Measurements from ENCODE around the gene NUP188. TPM values are rescaled to one million over a fixed set of nuclear protein-coding genes. Genes with fewer than 3 reads are reported as not detected.

NUP188 gene
- polyA plus RNA-seq, 1 donor (not counting 4 experiments of a cell fraction or from before 2014, with no cell fraction given): 31.1 TPM

DNA sequence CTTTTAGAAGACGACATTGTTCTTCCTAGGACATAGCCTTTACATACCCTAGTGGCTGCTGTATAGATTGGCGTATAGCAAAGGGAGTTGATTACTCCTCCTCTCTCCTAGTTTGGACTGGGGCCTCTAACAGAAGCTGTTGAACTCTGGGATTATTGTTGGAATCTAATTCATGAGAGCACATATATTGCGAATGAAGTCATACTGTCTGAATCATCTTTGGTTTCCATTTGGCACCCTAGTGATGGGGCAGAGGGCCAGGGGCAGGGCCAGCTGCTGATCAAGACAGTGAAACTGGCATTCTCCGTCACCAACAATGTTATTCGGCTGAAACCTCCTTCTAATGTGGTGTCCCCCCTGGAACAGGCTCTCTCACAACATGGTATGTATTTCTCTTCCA, 40.3 kb downstream of the NUP188 start:
- H3K4me1 ChIP-seq (ENCODE audit: control insufficient read depth, extremely low read depth, insufficient read depth, low read length): peaks cover 17% of the 10 kb centered on the region
- no peak overlapping the region for H2AFZ ChIP-seq (ENCODE audit: control insufficient read depth, low read length)
- peak; percentile 90 for FAIRE-seq
- H4K20me1 ChIP-seq (ENCODE audit: control insufficient read depth, extremely low read depth, insufficient read depth, low read length): no peaks in the 10 kb centered on the region
- dilution Hi-C loops (cut with MboI; ENCODE audit: extremely low pct_ligation_motif_present, low sequenced_read_pairs): no loop called here
- peak; percentile 19 for DNase-seq (ENCODE audit: low read depth, low spot score)
- TF ChIP-seq, protein P1, sequence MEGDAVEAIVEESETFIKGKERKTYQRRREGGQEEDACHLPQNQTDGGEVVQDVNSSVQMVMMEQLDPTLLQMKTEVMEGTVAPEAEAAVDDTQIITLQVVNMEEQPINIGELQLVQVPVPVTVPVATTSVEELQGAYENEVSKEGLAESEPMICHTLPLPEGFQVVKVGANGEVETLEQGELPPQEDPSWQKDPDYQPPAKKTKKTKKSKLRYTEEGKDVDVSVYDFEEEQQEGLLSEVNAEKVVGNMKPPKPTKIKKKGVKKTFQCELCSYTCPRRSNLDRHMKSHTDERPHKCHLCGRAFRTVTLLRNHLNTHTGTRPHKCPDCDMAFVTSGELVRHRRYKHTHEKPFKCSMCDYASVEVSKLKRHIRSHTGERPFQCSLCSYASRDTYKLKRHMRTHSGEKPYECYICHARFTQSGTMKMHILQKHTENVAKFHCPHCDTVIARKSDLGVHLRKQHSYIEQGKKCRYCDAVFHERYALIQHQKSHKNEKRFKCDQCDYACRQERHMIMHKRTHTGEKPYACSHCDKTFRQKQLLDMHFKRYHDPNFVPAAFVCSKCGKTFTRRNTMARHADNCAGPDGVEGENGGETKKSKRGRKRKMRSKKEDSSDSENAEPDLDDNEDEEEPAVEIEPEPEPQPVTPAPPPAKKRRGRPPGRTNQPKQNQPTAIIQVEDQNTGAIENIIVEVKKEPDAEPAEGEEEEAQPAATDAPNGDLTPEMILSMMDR (optimal IDR thresholded peaks at IDR 0.05 in 1 of 3, IDR thresholded peaks at IDR 0.05 in 1 of 3, conservative IDR thresholded peaks at IDR 0.05 in 1 of 3; ENCODE audit: extremely low read depth in 1 of 3, insufficient read depth in 2 of 3, low read length in 3 of 3): peak in 1 of 3 experiments; percentile 13
- TF ChIP-seq EZH2 (IDR thresholded peaks at IDR 0.05; ENCODE audit: low read length): no peak
- no peaks in the 10 kb centered on the region for H3K9me1 ChIP-seq (ENCODE audit: control insufficient read depth, extremely low read depth, insufficient read depth, low read length)
- H3K4me3 ChIP-seq (ENCODE audit: control insufficient read depth in 2 of 3, extremely low read depth in 1 of 3, insufficient read depth in 2 of 3, low read depth in 1 of 3, low read length in 3 of 3): no peak overlapping the region
- no peaks in the 10 kb centered on the region for H3K9me3 ChIP-seq (ENCODE audit: control insufficient read depth, low read depth, low read length)
- H3K9ac ChIP-seq (ENCODE audit: control insufficient read depth, extremely low read depth, insufficient read depth, low read length): peak overlapping the region; percentile 19
- peak overlapping the region; percentile 50 for H3K4me2 ChIP-seq (ENCODE audit: control insufficient read depth, extremely low read depth, insufficient read depth, low read depth, low read length)
- H3K79me2 ChIP-seq (ENCODE audit: control insufficient read depth, insufficient read depth, low read length): no peaks in the 10 kb centered on the region
- peaks cover 24% of the 10 kb centered on the region in 2 experiments for H3K36me3 ChIP-seq (ENCODE audit: control insufficient read depth in 2 of 2, extremely low read depth in 1 of 2, insufficient read depth in 2 of 2, low read length in 2 of 2)
- H3K27me3 ChIP-seq (ENCODE audit: control insufficient read depth, extremely low read depth, insufficient read depth, low read length): no peaks in the 10 kb centered on the region
- peak overlapping the region; percentile 68 for H3K27ac ChIP-seq (ENCODE audit: control insufficient read depth, insufficient read depth, low read length)

DNA sequence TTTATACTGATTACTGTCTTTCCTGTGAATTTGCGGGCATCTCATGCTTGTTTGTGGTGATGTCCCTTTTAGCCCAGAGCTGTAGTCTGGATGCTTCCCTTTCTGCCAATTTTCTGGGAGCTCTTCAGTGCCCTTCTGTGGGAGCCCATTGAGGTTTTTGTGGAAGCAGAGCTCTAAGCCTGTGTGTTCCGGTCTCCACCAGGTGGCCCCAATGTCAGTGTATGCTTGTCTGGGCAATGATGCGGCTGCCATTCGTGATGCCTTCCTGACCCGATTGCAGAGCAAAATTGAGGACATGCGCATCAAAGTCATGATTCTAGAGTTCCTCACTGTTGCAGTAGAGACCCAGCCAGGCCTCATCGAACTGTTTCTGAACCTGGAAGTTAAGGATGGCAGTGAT, 45.5 kb downstream of the NUP188 start:
- Histone ChIP-seq H3K4me2 (ENCODE audit: control insufficient read depth, extremely low read depth, insufficient read depth, low read depth, low read length) (no peak overlapping the region), H3K9ac (ENCODE audit: control insufficient read depth, extremely low read depth, insufficient read depth, low read length) (no peak overlapping the region), H4K20me1 (ENCODE audit: control insufficient read depth, extremely low read depth, insufficient read depth, low read length) (no peaks in the 10 kb centered on the region), H3K9me1 (ENCODE audit: control insufficient read depth, extremely low read depth, insufficient read depth, low read length) (no peaks in the 10 kb centered on the region), H3K9me3 (ENCODE audit: control insufficient read depth, low read depth, low read length) (no peaks in the 10 kb centered on the region), H2AFZ (ENCODE audit: control insufficient read depth, low read length) (no peak overlapping the region), H3K79me2 (ENCODE audit: control insufficient read depth, insufficient read depth, low read length) (no peaks in the 10 kb centered on the region), H3K4me1 (ENCODE audit: control insufficient read depth, extremely low read depth, insufficient read depth, low read length) (peaks cover 2% of the 10 kb centered on the region), H3K27ac (ENCODE audit: control insufficient read depth, insufficient read depth, low read length) (no peak overlapping the region), H3K4me3 (ENCODE audit: control insufficient read depth in 2 of 3, extremely low read depth in 1 of 3, insufficient read depth in 2 of 3, low read depth in 1 of 3, low read length in 3 of 3) (no peak overlapping the region), H3K27me3 (ENCODE audit: control insufficient read depth, extremely low read depth, insufficient read depth, low read length) (no peaks in the 10 kb centered on the region), H3K36me3 (ENCODE audit: control insufficient read depth in 2 of 2, extremely low read depth in 1 of 2, insufficient read depth in 2 of 2, low read length in 2 of 2) (peaks cover 37 to 45% of the 10 kb centered on the region in 2 experiments)
- DNase-seq (ENCODE audit: low read depth, low spot score) (no peak), FAIRE-seq (peak; percentile 79)
- TF ChIP-seq, protein P1 (optimal IDR thresholded peaks at IDR 0.05 in 1 of 3, IDR thresholded peaks at IDR 0.05 in 1 of 3, conservative IDR thresholded peaks at IDR 0.05 in 1 of 3; ENCODE audit: extremely low read depth in 1 of 3, insufficient read depth in 2 of 3, low read length in 3 of 3): peak; percentile 62 to 78 (median 66)
- TF ChIP-seq EZH2 (IDR thresholded peaks at IDR 0.05; ENCODE audit: low read length): no peak
- dilution Hi-C loops (cut with MboI; ENCODE audit: extremely low pct_ligation_motif_present, low sequenced_read_pairs): no loop called here
